HCT116 (cell line): Measurements from ENCODE around the gene TIAM1. TPM values are rescaled to one million over a fixed set of nuclear protein-coding genes. Genes with fewer than 3 reads are reported as not detected.

Experiments
- ATAC-seq: fragments of 200-7000 bp; cut with Tn5 transposase; 2 replicates; pipeline ENCODE4 v1.9.1; 2020; ENCODE audit warnings: mild to moderate bottlenecking, moderate library complexity
- BruUV-seq: library from RNA; stranded (reverse); fragments of 400-500 nt; replicated peaks from 2 replicates; lab custom pipeline; 2021; lab: Mats Ljungman, UMichigan
- CTCF ChIA-PET: fragments of 300-600 bp; sonication (Branson Sonifier 250); formaldehyde crosslinking; loops from one replicate; lab custom pipeline; 2021; ENCODE audit warnings: antibody characterized with exemption; lab: Charles Lee
- POLR2A ChIA-PET: fragments of 300-600, 350-600 bp; sonication (Branson Sonifier 250); formaldehyde crosslinking; loops from one replicate; lab custom pipeline; 2021; ENCODE audit warnings: antibody characterized with exemption; lab: Charles Lee
- RAD21 ChIA-PET, 2 experiments: fragments of 300-600 bp; sonication (Branson Sonifier 250); formaldehyde crosslinking; loops; one replicate each; lab custom pipeline; 2023; ENCODE audit warnings: low total read pairs in 2 of 2; ENCODE audit not compliant: uncharacterized antibody in 2 of 2, unreplicated experiment in 2 of 2, low non-redundant PET in 1 of 2; lab: Charles Lee
- DNase-seq: peaks from one replicate; pipeline ENCODE4 v3.0.0-alpha.2; 2010; ENCODE audit warnings: low read depth, low spot score
- H2AFZ ChIP-seq: fragments of 200-600 bp; shearing (Covaris generic), sonication (generic); 2 replicates; pipeline ENCODE4 v1.6.1; 2017; ENCODE audit warnings: low read depth, mixed run types, mixed read lengths, antibody characterized with exemption, low read length; ENCODE audit not compliant: poor library complexity, severe bottlenecking
- H3K27ac ChIP-seq: 2 replicates; pipeline ENCODE4 v1.5.1; 2012; ENCODE audit warnings: low read depth, low read length
- H3K27me3 ChIP-seq: fragments of 200-600 bp; sonication (generic); 2 replicates; pipeline ENCODE4 v1.6.1; 2016; ENCODE audit warnings: mixed run types, low read length, mixed read lengths; ENCODE audit not compliant: insufficient read depth
- H3K36me3 ChIP-seq, 2 experiments: fragments of 200-500 bp in 1 of 2; fragments of 200-600 bp in 1 of 2; sonication (Bioruptor generic) in 1 of 2; sonication (generic) in 1 of 2; 2 replicates each; pipeline versions ENCODE4 v1.5.1 to v1.6.1; 2014 to 2016; ENCODE audit warnings: low read length in 2 of 2, inconsistent platforms in 1 of 2, mixed read lengths in 1 of 2, mixed run types in 1 of 2; ENCODE audit not compliant: insufficient read depth in 2 of 2, control insufficient read depth in 1 of 2
- H3K4me1 ChIP-seq, 2 experiments: fragments of 200-600 bp in 1 of 2; sonication (generic) in 1 of 2; 2 replicates each; pipeline versions ENCODE4 v1.5.1 to v1.6.1; 2012 to 2017; ENCODE audit warnings: low read length in 2 of 2, inconsistent platforms in 1 of 2, mild to moderate bottlenecking in 1 of 2, mixed read lengths in 1 of 2, mixed run types in 1 of 2, moderate library complexity in 1 of 2; ENCODE audit not compliant: insufficient read depth in 2 of 2, control insufficient read depth in 1 of 2
- H3K4me2 ChIP-seq: fragments of 200-600 bp; sonication (generic); 2 replicates; pipeline ENCODE4 v1.6.1; 2017; ENCODE audit warnings: mixed run types, low read length, mixed read lengths
- H3K4me3 ChIP-seq, 2 experiments: fragments of 200-600 bp in 1 of 2; sonication (generic) in 1 of 2; replicated peaks in 1 of 2; 2 replicates each; pipeline ENCODE4 v1.5.1; 2011 to 2016; ENCODE audit warnings: low read length in 2 of 2, control low read depth in 1 of 2, low read depth in 1 of 2, mild to moderate bottlenecking in 1 of 2, mixed read lengths in 1 of 2, mixed run types in 1 of 2
- H3K79me2 ChIP-seq: fragments of 200-600 bp; sonication (generic); 2 replicates; pipeline ENCODE4 v1.6.1; 2017; ENCODE audit warnings: mild to moderate bottlenecking, mixed run types, low read length, moderate library complexity, mixed read lengths; ENCODE audit not compliant: insufficient read depth
- H3K9ac ChIP-seq: fragments of 200-600 bp; sonication (generic); 2 replicates; pipeline ENCODE4 v1.6.1; 2016; ENCODE audit warnings: low read length, mixed read lengths
- H3K9me2 ChIP-seq: fragments of 200-600 bp; sonication (generic), shearing (Covaris generic); 2 replicates; pipeline ENCODE4 v1.6.1; 2017; ENCODE audit warnings: mixed run types, mild to moderate bottlenecking, moderate library complexity; ENCODE audit not compliant: insufficient read depth
- H3K9me3 ChIP-seq, 2 experiments: fragments of 200-500 bp in 1 of 2; fragments of 200-600 bp in 1 of 2; sonication (Bioruptor generic) in 1 of 2; sonication (generic) in 1 of 2; 2 replicates each; pipeline ENCODE4 v1.6.1; 2014 to 2017; ENCODE audit warnings: low read length in 2 of 2, mixed read lengths in 2 of 2, inconsistent platforms in 1 of 2, low read depth in 1 of 2, mild to moderate bottlenecking in 1 of 2, mixed run types in 1 of 2, moderate library complexity in 1 of 2; ENCODE audit not compliant: control insufficient read depth in 1 of 2, insufficient read depth in 1 of 2
- H4K20me1 ChIP-seq: fragments of 200-600 bp; sonication (generic), shearing (Covaris generic); 2 replicates; pipeline ENCODE4 v1.6.1; 2017; ENCODE audit warnings: mixed run types, mild to moderate bottlenecking, moderate library complexity; ENCODE audit not compliant: insufficient read depth
- ATF3 ChIP-seq: IDR thresholded peaks from 2 replicates; pipeline ENCODE4 v1.6.1; 2012
- CBX3 ChIP-seq: IDR thresholded peaks from 2 replicates; pipeline ENCODE4 v1.6.1; 2012; ENCODE audit warnings: low read depth
- CEBPB ChIP-seq: IDR thresholded peaks from 2 replicates; pipeline ENCODE4 v1.6.1; 2012; ENCODE audit warnings: low read depth
- CTCF ChIP-seq, 3 experiments: fragments of 200-600 bp in 1 of 3; sonication (generic) in 1 of 3; IDR thresholded peaks in 2 of 3; conservative IDR thresholded peaks in 1 of 3; 2 replicates each; pipeline ENCODE4 v1.5.1; 2012 to 2017; ENCODE audit warnings: low read depth in 2 of 3, low read length in 2 of 3, antibody characterized with exemption in 1 of 3, borderline replicate concordance in 1 of 3, control low read depth in 1 of 3, mild to moderate bottlenecking in 1 of 3, mixed read lengths in 1 of 3, mixed run types in 1 of 3, moderate library complexity in 1 of 3; ENCODE audit not compliant: insufficient read depth in 1 of 3
- EGR1 ChIP-seq: IDR thresholded peaks from 2 replicates; pipeline ENCODE4 v1.6.1; 2012; ENCODE audit warnings: low read depth
- ELF1 ChIP-seq: IDR thresholded peaks from 2 replicates; pipeline ENCODE4 v1.6.1; 2012; ENCODE audit warnings: low read depth, borderline replicate concordance
- EZH2 ChIP-seq: fragments of 200-600 bp; sonication (generic); IDR thresholded peaks from 2 replicates; pipeline ENCODE4 v1.6.1; 2017; ENCODE audit warnings: antibody characterized with exemption, mixed run types
- EZH2phosphoT487 ChIP-seq: fragments of 200-600 bp; IDR thresholded peaks from 2 replicates; pipeline ENCODE4 v1.6.1; 2018; ENCODE audit warnings: antibody characterized with exemption, borderline replicate concordance
- FOSL1 ChIP-seq: IDR thresholded peaks from 2 replicates; pipeline ENCODE4 v1.6.1; 2012; ENCODE audit warnings: low read depth
- JUND ChIP-seq: IDR thresholded peaks from 2 replicates; pipeline ENCODE4 v1.6.1; 2012
- POLR2A ChIP-seq: IDR thresholded peaks from 2 replicates; pipeline ENCODE4 v1.7.0; 2011; ENCODE audit warnings: borderline replicate concordance; ENCODE audit not compliant: insufficient read depth, insufficient read length; ENCODE audit errors: extremely low read depth
- POLR2AphosphoS5 ChIP-seq: IDR thresholded peaks from 2 replicates; pipeline ENCODE4 v1.6.1; 2011; ENCODE audit warnings: mild to moderate bottlenecking, low read depth, low read length, moderate library complexity
- RAD21 ChIP-seq: IDR thresholded peaks from 2 replicates; pipeline ENCODE4 v1.6.1; 2012; ENCODE audit warnings: low read depth, mild to moderate bottlenecking
- REST ChIP-seq: IDR thresholded peaks from 2 replicates; pipeline ENCODE4 v1.6.1; 2012; ENCODE audit warnings: low read depth
- SIN3A ChIP-seq: IDR thresholded peaks from 2 replicates; pipeline ENCODE4 v1.6.1; 2012; ENCODE audit warnings: low read depth
- SP1 ChIP-seq: IDR thresholded peaks from 2 replicates; pipeline ENCODE4 v1.6.1; 2012; ENCODE audit warnings: low read depth
- SRF ChIP-seq: IDR thresholded peaks from 2 replicates; pipeline ENCODE4 v1.6.1; 2012; ENCODE audit warnings: low read depth
- ZBTB33 ChIP-seq: IDR thresholded peaks from 2 replicates; pipeline ENCODE4 v1.6.1; 2011; ENCODE audit warnings: mild to moderate bottlenecking, low read length, moderate library complexity; ENCODE audit not compliant: insufficient replicate concordance; ENCODE audit errors: extremely low read depth
- ZFX ChIP-seq: fragments of 450-650 bp; IDR thresholded peaks from 2 replicates; pipeline ENCODE4 v1.6.1; 2017
- ZNF274 ChIP-seq: fragments of 200-500 bp; sonication (Bioruptor generic); IDR thresholded peaks from 2 replicates; pipeline ENCODE4 v1.6.1; 2014; ENCODE audit warnings: mild to moderate bottlenecking, low read depth, low read length, inconsistent platforms
- intact Hi-C: fragments of 100-400 bp; cut with micrococcal nuclease; formaldehyde crosslinking; loops from 2 replicates; pipeline ENCODE4 v1.10.0; 2022
- total RNA-seq: library from RNA; stranded (reverse); gene quantifications from one replicate; pipeline ENCODE4 v1.2.1, GENCODE V29; 2021; ENCODE audit not compliant: unreplicated experiment

TIAM1 gene
- total RNA-seq, 1 experiment from 2014 or later = 47.8 TPM

- no peak for DNase-seq
- H3K9ac ChIP-seq = no peak overlapping the region
- H2AFZ ChIP-seq = no peak overlapping the region
- POLR2A ChIA-PET = interaction anchor here (0.6 kb wide), 1 partner anchor 9 kb away, joined by 6 read pairs; no protein-coding TSS in a partner anchor
- peaks cover 58 to 84% of the 10 kb centered on the region in 2 experiments for H3K4me1 ChIP-seq
- H4K20me1 ChIP-seq = no peaks in the 10 kb centered on the region
- H3K79me2 ChIP-seq = peaks cover 4% of the 10 kb centered on the region; the same call in 1 of the 2 replicates
- no peaks in the 10 kb centered on the region for H3K36me3 ChIP-seq
- CTCF ChIA-PET = no interaction called here
- H3K9me2 ChIP-seq = no peaks in the 10 kb centered on the region
- ATAC-seq = no peak
- H3K27me3 ChIP-seq = no peaks in the 10 kb centered on the region
- no TSS peak for BruUV-seq
- TF ChIP-seq POLR2AphosphoS5 = no peak
- no peak for TF ChIP-seq SP1
- no peak for TF ChIP-seq ELF1
- no peak for TF ChIP-seq JUND
- TF ChIP-seq ATF3 = no peak
- TF ChIP-seq CEBPB = no peak
- TF ChIP-seq EGR1 = no peak
- no peak for TF ChIP-seq ZBTB33
- no peak for TF ChIP-seq EZH2
- no peak for TF ChIP-seq EZH2phosphoT487
- no peak for TF ChIP-seq POLR2A
- no peak for TF ChIP-seq RAD21
- TF ChIP-seq SIN3A = no peak
- TF ChIP-seq CTCF (IDR thresholded peaks at IDR 0.05 in 2 of 3, conservative IDR thresholded peaks at IDR 0.05 in 1 of 3; ENCODE audit: borderline replicate concordance in 1 of 3, insufficient read depth in 1 of 3, low read depth in 2 of 3, low read length in 2 of 3) = no peak
- TF ChIP-seq REST = no peak
- no peak for TF ChIP-seq CBX3
- TF ChIP-seq SRF = no peak
- no peak for TF ChIP-seq ZFX
- TF ChIP-seq FOSL1 = no peak
- no peak for TF ChIP-seq ZNF274
- intact Hi-C loops = no loop called here
- peak overlapping the region; percentile 32; the same call in 1 of the 2 replicates for H3K4me2 ChIP-seq
- RAD21 ChIA-PET = no interaction called here
- H3K27ac ChIP-seq = no peak overlapping the region
- H3K9me3 ChIP-seq = no peaks in the 10 kb centered on the region
- H3K4me3 ChIP-seq = no peak overlapping the region
These were observed 14.1 kb upstream of the TIAM1 start for GRCh38 chr21:31358158-31358557.
